GM12892 (cell line): Measurements from ENCODE around the gene LRRC36.
A peak's percentile ranks its signal among the peaks of the same experiment; 100 is the strongest.

Experiments used
- DNase-seq: peaks from one replicate; pipeline ENCODE4 v3.0.0; 2011; ENCODE audit not compliant: insufficient read length
- FAIRE-seq: peaks from 2 replicates; lab custom pipeline; 2011; peaks lifted over from hg19 to GRCh38; lab: Jason Lieb, UNC
- POLR2A ChIP-seq: IDR thresholded peaks from 2 replicates; pipeline ENCODE4 v1.6.1; 2011; ENCODE audit warnings: low read depth, low read length, control low read depth
- POLR2AphosphoS5 ChIP-seq: IDR thresholded peaks from 2 replicates; pipeline ENCODE4 v1.6.1; 2011; ENCODE audit warnings: low read depth, low read length, control low read depth
- TAF1 ChIP-seq: IDR thresholded peaks from 2 replicates; pipeline ENCODE4 v1.6.1; 2011; ENCODE audit warnings: low read depth, mild to moderate bottlenecking, control low read depth, low read length, borderline replicate concordance

The LRRC36 gene

GRCh38 chr16:67415872-67416793, 89.5 kb downstream of the LRRC36 start, which contains the start of gene ZDHHC1:
TSS of gene ZDHHC1 (minus strand) at chr16:67416477. CDS start at chr16:67407775, 8,702 bp downstream.
- DNase-seq (peak; percentile 83), FAIRE-seq (peak; percentile 56)
- no peak for TF ChIP-seq POLR2A
- TF ChIP-seq POLR2AphosphoS5 = no peak
- TF ChIP-seq TAF1 = no peak

- FAIRE-seq (no peak), DNase-seq (no peak)
- TF ChIP-seq POLR2A (no peak), POLR2AphosphoS5 (no peak), TAF1 (no peak)
Observed at GRCh38 chr16:67417333-67418061, 90.9 kb downstream of the LRRC36 start.

- TF ChIP-seq POLR2A = no peak
- TF ChIP-seq POLR2AphosphoS5 = no peak
- FAIRE-seq (no peak), DNase-seq (no peak)
Observed at GRCh38 chr16:67419502-67419901, 92.9 kb downstream of the LRRC36 start.

GRCh38 chr16:67419931-67420330, 93.3 kb downstream of the LRRC36 start:
- DNase-seq (no peak), FAIRE-seq (no peak)
- TF ChIP-seq POLR2A (no peak), TAF1 (no peak), POLR2AphosphoS5 (no peak)

GRCh38 chr16:67421030-67421429, 94.4 kb downstream of the LRRC36 start:
- no peak for FAIRE-seq
- TF ChIP-seq POLR2A = no peak
- no peak for TF ChIP-seq POLR2AphosphoS5
- no peak for TF ChIP-seq TAF1

GRCh38 chr16:67423015-67423414, 96.4 kb downstream of the LRRC36 start:
- FAIRE-seq = no peak
- DNase-seq = no peak
- TF ChIP-seq TAF1 (no peak), POLR2A (no peak), POLR2AphosphoS5 (no peak)

More at GRCh38 chr16:67421030-67421429, 94.4 kb downstream of the LRRC36 start:
- no peak for DNase-seq

GRCh38 chr16:67423611-67424260, 97.1 kb downstream of the LRRC36 start:
- no peak for TF ChIP-seq POLR2AphosphoS5
- TF ChIP-seq TAF1 = no peak
- no peak for TF ChIP-seq POLR2A
- no peak for FAIRE-seq

GRCh38 chr16:67424261-67424615, 97.6 kb downstream of the LRRC36 start:
- DNase-seq = no peak
- FAIRE-seq = no peak
- TF ChIP-seq POLR2AphosphoS5 (no peak), POLR2A (no peak), TAF1 (no peak)

More at GRCh38 chr16:67423611-67424260, 97.1 kb downstream of the LRRC36 start:
- no peak for DNase-seq

- TF ChIP-seq POLR2AphosphoS5 = no peak
- TF ChIP-seq TAF1 = no peak
- TF ChIP-seq POLR2A = no peak
- DNase-seq (no peak), FAIRE-seq (no peak)
Observed at GRCh38 chr16:67425061-67425460, 98.4 kb downstream of the LRRC36 start.

- DNase-seq (no peak), FAIRE-seq (no peak)
- TF ChIP-seq POLR2A = no peak
- no peak for TF ChIP-seq TAF1
- no peak for TF ChIP-seq POLR2AphosphoS5
Observed at GRCh38 chr16:67425580-67425979, 99.0 kb downstream of the LRRC36 start.

- DNase-seq (no peak), FAIRE-seq (no peak)
- TF ChIP-seq TAF1 = no peak
- no peak for TF ChIP-seq POLR2A
- TF ChIP-seq POLR2AphosphoS5 = no peak
Observed at GRCh38 chr16:67426022-67426421, 99.4 kb downstream of the LRRC36 start.
